CD4-positive, alpha-beta T cell treated with Interleukin-1 beta for 1 hour (primary cell): ENCODE results near the gene BCL11A.

ENCODE experiments used
- DNase-seq, 2 donors: peaks; one replicate each; pipeline ENCODE4 v3.0.0-alpha.2; 2020 to 2022

BCL11A gene

DNA sequence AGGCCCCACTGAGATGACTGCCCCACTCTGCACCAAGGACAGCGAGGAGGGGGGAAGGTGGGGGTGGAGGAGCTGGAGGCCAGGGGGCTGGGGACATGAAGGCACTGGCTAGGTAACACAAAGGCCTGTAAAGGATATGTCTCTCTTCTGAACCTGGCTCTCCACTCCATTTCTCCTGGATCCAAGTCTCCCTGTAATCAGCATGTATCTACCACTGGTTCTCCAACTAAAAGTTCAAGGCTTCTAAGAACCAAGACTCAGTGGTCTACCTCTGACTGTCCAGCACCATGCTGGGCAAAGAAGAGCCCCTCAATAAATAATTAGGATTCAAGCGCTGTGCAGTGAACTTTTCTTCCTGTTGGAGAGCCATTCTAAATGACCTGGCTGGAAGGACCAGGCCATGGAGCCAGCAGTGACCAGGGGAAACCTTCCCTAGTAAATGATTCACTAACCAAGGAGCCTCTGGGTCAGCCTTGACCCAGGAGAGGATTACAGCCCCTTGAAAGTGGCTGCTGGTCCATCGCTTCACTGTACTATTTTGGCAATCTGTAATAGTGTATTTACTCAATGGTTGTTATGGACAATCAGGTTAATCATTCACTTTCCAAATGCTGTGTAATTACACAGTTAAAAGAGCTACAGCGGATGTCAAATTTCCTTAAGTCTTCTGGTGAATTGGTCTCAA, 73.2 kb downstream of the BCL11A start:
- DNase-seq = no peak

DNA sequence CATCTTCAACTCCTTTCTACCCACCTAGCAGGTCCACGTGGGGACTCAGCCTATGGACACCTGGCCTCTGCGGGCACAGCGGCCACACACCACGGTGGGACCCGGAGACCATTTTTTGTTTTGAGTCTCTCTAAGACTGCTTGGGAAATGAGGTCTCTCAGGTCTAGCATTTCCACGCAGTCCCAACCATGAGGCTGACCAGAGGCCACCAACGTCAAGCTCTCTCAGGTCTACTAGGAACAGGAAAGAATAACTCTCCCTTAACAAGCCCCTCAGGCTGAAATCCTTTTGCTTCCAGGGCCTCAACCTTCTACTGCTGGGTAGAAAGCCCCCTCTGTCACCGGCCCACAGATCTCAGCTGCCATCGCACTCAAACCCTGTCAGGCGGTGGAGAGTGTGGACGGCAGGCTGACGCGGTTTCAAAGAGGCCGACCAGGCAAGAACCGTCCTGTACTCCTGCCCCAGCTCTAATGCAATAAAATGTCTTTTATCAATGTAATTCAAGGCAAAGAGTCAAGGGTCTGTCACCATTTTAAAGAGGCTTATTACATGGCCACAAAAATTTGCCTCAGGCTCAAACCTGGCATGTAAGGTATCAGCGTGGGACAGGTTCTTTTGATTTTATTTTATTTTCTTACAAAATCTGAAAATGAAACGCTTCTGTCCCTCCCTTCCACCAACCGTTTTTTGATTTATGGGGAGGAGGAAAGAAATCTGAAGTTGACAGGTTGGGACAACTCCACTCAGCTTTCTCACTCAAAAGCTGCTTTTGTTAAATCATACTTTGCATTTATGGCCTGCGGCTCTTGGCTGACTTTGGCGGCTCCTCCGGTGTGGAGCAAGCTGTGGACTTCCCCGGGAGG, 74.0 kb downstream of the BCL11A start:
- DNase-seq = no peak

DNA sequence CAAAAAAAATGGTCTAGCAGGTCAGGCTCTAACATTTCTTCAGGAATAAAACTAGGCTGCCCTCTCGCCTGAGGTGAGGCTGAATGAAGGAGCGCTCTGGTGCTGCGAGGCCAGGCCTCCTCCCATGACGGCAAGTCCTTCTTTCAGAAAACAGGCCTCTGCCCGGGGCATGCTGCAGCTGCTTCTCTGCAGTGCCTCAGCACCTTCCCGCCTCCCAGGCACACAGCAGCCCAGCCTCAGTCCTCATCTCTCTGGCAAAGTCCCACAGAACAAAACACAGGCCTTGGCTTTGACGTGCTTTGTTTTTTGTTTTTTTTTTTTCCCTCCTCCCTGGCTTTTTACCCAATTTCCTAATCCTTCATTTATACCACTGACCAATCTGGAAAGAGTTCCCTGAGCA, 74.8 kb downstream of the BCL11A start:
- no peak for DNase-seq

DNA sequence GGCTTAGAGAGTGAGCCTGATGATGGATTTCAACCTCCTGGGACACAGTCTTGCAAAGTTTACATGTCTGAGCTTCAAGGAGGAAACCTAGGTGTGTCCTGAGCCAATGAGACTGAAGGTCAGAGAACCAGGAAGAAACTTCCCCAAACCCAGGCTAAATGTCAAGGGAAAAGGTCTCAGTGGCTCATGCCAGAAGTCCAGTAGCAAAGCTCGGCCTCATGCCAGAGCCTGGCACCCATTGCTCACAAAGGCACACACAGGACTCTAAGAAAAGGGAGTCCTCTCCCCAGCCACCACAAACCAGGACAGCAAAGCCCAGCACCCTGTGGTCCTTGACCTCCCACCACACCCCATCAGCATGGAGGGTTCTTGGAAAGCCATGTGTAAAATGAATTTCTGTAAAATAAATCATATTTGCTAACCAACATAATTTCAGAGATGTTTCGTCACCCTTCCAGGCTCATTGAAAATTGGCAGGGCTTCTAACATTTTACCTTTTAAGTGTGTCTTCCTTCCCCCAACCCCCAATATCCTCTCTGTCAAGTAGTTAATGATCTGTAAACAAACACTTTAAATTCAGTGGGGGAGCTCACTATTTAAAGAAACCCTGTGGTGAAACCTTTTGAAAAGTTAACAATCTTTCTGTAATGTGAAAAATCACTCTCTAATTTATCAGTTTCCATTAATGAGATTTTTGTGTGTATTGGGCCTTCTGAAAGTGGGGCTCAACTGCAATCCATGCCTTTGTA, 77.1 kb downstream of the BCL11A start:
- no peak for DNase-seq

DNA sequence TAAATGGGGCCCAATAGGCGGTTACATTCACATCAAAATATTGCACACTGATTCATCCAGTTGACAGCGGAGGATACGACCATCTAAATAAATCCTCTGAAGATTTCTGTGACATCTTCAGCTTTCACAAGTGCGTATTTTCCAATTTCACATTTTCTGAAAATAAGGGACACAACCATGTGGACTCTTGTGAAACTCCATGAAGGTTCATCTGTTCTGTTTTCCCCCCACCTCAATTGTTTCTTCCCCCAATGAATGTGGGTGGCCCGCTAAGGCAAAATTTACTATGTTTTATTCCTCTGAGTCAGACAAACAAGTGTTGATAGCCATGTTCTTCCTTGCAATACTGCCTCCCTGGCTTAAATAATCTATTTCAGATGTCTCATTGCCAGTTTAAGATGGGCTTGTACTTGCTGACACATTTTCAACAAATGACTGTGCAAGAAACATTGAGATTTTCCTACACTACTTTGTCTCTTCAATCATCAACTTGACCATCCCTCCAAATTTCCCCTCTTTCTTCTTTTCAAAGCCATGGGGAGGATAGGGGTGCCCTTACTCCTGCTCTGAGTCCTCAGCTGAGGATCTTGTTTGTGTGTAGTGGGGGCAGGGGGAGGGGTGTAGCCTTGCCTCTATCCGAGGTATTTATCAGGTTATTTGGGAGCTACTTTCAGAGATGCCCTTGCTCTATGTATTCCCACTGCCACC, 78.2 kb downstream of the BCL11A start:
- DNase-seq = no peak

DNA sequence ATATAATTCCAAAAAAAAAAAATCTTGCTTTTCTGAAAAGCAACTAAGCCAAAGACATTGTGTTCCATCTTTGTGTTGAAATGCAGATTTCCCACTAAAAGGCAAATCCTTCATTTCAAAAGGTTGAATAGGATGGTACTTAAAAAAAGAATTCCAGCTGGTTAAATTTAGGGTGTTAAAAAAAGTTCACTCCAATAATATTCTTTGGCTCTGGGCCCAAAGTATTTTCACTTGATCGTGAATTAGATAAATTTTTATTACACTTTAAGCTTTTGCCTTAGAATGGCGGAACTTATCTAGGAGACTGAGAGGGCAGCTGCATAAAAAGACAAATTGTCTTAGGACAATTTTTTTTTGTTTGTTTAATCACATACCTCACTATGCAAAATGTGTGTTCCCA, 79.2 kb downstream of the BCL11A start:
- no peak for DNase-seq

DNA sequence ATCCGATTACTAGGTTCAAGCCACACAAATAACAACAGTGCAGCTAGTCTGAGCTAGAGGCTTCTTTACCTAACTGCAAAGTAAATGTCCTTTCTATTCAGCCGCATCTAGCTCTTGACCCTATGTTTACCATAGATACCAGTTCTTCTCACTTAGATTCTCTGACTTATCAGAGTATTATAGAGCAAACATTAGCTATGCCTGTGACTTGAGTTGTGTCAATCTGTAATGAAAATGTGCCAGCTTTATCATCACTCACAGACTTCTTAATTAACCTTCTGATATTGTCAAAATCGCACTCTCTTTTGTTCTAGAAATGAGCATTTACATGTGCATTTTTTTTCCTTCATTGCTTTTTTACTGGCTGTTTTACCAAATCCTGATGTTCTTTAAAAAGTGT, 79.9 kb downstream of the BCL11A start:
- DNase-seq = no peak

DNA sequence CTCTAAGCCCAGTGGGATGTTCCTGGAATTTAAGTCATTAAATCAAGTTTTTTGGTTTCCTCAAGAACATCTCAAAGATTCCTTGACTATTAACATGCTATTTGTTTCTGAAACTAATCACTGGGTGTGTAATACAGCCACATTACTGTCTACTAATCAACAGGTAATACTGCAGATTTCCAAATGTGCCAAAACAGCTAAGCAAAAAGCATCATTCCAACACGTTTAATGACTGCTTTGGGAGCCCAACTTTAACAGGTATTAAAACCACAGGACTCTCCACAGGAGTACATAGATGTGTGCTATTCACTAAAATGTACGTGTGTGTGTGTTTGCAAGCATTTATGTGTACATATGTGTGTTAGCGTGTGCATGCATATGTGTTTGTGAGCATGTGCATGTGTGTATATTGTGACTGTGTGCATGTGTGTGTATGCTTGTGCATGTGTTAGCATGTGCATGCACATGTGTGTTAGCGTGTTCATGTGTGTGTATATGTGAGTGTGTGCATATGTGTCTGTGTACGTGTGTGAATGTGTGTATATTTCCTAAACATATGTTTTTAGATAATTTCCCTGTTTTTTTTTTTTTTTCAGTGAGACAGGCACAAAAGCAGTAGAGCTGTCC, 80.7 kb downstream of the BCL11A start:
- DNase-seq = no peak

DNA sequence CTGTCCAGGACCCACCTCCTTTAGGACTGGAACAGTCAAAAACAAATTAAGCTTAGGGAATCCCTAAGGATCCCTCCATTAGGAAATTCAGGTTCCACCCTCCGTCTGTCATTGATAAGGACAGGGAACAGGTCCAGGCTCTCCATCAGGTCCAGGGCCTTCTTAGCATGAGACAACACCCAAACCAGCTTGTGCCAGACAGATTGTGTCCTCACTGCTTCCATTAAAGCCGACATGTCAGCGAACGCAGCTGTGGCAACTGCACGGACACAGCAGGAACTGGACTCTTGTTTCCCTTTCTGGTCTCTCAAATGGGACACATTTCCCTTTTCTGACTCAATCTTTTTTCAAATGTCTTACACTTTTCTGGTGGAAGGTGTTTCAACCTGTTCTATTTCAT, 81.4 kb downstream of the BCL11A start:
- peak in 1 of 2 donors; percentile 22 for DNase-seq

DNA sequence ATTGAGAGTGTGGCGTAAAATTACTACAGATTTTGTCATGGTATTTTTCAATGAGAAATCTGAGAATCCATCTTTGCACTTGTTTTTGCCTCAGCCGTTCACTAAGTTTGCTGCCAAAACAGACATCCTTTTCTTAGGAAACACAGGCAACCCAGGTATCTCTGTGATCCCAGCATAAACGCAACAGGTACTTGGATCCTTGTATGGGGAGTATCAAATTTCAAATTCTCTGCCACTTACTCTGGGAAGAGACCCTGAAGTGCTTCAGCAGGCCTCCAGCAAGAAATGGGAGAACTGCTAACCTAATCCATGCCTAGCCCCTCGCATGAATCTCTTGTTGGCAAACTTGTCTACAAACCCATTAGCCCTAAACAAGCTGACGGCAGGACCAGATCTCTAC, 83.1 kb downstream of the BCL11A start:
- DNase-seq = no peak

DNA sequence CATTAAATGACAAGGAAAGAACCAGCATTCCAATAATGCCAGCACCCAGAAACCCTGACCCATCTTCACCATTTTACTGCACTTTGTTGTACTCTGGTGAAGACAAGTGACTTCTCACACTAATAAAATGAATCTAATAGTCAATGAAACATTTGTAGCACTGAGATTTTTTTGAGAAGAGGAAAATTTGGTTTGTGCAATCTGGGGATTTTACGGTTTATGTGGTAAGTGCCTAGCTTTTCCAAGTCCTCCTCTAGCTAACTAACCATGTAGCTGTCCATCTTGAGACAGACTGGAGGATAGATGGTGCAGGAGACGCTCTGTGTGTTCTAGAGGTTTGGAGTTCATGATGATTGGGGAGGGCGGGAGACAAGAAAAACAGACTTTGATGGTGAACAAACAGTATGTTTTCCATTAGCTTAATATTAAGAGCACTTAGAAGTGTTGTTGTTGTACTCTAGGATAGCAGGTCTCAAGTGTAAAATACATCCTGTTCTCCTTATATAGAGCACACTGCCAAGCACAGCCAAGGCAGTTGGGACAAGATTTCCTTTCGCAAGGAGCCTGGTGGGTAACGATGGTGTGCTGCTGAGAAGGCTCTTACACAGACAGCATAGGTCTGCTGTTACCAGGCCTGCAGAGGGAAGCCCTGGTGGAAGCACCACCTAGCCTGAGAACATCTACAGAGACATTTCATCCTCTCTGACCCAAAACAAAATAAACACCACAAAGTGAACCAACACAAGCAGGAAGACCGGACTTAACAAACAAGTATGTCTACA, 83.7 kb downstream of the BCL11A start:
- DNase-seq = no peak

DNA sequence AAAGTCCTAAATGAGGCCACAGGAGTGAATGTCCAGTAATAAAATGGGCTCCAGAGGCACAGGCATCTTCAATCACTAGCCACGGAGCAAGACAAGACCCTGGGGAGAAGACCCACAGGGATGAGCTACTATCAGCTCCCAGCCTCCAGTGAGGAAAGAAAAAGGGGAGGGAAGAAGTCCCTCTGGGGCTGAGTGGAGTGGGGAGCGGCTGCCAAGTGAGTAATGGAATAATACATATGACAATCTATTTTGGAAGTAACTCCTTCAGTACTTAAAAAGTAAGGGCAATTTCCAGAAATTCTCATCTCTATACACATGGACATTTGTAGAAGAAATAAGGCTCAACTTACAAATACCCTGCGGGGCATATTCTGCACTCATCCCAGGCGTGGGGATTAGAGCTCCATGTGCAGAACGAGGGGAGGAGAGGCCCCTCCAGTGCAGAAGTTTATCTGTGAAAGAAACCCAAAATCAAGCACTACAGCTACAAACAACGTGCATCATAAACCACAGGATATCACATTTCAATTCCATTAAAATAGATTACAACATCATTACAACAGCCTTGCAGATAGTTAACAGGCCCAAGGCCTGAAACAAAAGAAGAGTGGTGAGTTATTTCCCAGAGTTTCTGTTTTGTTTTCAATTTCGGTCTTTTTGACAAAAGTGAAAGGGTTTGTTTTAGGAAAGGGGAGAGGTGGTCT, 84.9 kb downstream of the BCL11A start:
- DNase-seq = no peak

DNA sequence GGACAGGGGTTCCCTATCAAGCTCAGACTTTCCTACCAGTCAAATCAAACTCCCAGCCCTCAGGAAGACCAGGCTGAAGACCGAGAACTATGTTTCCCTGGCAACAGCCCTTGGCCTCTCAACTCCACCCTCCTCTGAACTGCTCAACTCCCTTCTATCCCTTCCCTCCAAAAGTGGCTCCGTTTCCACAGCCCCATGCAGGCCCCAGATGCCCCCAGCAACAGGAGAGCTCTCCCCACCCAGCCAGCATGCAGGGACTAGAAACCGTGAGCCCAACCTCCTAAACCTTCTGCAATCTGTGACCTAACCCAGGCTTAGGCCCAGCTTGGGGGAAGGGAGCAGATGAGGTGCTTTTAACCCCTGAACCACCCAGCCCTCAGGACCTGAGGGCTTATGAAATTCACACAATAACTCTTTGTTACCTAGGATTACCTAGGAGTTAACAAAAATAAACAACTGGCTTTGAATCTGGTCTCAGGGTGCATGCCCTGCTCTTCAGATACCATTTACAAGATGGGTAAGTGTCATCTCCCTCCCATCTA, 87.2 kb downstream of the BCL11A start:
- DNase-seq = no peak

DNA sequence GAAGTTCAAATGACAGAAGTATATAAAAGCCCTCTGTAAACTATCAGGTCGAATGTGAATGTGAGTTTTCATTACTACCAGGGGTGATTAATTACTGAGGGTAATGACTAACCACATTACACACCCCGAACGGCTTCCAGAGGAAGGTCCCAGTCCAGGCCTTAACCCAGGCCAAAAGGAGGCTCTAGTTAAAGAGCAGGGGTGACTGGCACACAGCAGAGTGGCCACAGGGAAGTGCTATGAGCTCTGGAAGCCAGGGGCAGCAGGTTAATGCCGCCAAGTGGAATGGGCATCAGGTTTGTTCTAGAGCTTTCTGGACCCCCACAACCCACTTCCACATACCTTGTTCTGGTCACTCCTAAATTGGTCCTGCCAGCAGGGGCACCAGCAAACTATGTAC, 87.7 kb downstream of the BCL11A start:
- DNase-seq = no peak

DNA sequence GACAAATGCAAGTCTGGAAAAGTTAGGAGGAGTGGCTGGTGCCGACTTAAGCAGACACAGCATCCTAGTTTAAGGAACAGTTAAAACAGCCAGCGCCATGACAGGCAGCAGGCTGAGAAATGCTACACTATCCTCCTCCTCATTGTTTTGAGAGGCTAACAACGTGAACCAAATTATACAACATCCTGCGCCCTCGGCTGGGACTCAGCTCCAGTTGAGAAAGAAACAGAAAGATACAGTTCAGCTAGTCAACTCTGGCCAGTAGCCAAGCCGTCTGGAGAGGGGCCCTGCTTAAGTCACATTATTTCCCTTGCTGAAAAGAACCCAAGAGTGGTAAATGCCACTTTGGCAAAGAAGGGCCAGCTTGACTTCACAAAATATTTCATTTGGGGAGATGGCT, 90.2 kb downstream of the BCL11A start:
- DNase-seq = no peak

DNA sequence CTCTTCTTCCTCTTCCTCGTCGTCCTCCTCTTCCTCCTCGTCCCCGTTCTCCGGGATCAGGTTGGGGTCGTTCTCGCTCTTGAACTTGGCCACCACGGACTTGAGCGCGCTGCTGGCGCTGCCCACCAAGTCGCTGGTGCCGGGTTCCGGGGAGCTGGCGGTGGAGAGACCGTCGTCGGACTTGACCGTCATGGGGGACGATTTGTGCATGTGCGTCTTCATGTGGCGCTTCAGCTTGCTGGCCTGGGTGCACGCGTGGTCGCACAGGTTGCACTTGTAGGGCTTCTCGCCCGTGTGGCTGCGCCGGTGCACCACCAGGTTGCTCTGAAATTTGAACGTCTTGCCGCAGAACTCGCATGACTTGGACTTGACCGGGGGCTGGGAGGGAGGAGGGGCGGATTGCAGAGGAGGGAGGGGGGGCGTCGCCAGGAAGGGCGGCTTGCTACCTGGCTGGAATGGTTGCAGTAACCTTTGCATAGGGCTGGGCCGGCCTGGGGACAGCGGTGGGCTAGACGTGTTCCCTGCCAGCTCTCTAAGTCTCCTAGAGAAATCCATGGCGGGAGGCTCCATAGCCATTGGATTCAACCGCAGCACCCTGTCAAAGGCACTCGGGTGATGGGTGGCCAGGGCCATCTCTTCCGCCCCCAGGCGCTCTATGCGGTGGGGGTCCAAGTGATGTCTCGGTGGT, 91.9 kb downstream of the BCL11A start:
- no peak for DNase-seq

DNA sequence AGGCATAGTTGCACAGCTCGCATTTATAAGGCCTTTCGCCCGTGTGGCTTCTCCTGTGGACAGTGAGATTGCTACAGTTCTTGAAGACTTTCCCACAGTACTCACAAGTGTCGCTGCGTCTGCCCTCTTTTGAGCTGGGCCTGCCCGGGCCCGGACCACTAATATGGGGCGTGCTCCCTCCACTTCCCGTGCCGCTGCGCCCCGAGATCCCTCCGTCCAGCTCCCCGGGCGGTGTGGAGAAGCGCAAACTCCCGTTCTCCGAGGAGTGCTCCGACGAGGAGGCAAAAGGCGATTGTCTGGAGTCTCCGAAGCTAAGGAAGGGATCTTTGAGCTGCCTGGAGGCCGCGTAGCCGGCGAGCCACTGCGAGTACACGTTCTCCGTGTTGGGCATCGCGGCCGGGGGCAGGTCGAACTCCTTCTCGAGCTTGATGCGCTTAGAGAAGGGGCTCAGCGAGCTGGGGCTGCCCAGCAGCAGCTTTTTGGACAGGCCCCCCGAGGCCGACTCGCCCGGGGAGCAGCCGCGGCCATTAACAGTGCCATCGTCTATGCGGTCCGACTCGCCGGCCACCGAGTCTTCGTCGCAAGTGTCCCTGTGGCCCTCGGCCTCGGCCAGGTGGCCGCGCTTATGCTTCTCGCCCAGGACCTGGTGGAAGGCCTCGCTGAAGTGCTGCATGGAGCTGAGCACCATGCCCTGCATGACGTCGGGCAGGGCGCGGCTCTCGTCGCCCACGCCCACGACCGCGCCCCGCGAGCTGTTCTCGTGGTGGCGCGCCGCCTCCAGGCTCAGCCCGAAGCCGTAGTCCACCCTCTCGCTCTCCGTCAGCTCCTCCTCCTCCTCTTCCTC, 92.7 kb downstream of the BCL11A start:
- no peak for DNase-seq

DNA sequence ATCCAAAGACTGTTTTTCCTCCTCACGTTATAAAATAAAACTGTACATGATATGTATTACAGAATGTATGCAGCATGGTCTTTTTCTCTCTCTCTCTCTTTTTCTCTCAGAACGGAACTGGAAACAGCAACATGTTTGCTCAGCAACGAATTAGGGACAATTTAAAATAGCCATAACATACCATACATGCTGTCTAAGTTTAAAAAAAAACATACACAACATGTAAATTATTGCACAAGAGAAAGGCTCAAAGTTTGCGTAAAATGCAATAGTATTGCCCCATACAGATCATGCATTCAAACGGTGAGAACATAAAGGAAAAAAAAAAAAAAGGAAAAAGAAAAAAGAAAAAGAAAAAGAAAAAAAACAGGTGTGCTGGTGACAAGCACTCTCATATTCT, 93.6 kb downstream of the BCL11A start:
- no peak for DNase-seq

DNA sequence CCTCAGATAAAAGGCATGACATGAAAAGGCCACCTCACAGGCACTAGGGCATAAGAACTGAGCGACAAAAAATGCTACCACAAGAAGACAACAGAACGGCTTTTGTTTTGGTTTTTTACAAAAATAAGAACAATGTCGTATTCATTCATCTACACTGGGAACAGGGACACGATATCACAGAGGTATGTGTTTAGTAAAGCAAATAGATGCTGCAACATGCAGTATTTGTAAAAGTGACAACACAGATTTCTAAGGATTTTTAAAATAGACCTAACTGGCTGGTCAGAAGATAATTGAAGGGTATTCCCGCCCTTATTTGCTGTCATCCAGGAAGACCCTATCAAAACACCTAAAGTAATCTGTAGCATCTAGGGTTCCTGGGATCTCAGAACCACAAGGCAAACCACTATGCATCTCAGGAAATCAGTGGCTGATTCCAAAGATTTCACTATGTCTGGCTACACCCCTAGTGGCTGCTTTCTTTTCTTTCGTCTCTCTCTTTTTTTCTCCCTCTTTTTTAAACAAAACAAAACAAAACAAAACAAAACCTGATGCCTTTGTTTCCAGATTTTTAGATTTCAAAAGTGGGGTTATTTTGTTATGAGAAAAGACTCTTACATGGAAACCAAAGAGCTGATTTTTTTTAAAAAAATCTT, 97.2 kb downstream of the BCL11A start:
- no peak for DNase-seq
